Nephron progenitor cell (in vitro differentiated cells): ENCODE measurements around the gene EPSTI1.

Source experiments
- DNase-seq: peaks from one replicate; pipeline ENCODE4 v3.0.0; 2021
- H3K27ac Mint-ChIP-seq: 2 replicates; pipeline ENCODE4 v1.8.0; 2021; ENCODE audit warnings: mild to moderate bottlenecking, moderate library complexity, mixed read lengths
- H3K27me3 Mint-ChIP-seq: 2 replicates; pipeline ENCODE4 v1.8.0; 2021; ENCODE audit warnings: mild to moderate bottlenecking, low read depth, mixed read lengths; ENCODE audit not compliant: poor library complexity
- H3K36me3 Mint-ChIP-seq: 2 replicates; pipeline ENCODE4 v1.8.0; 2021; ENCODE audit warnings: low read depth, mixed read lengths
- H3K4me1 Mint-ChIP-seq: 2 replicates; pipeline ENCODE4 v1.8.0; 2021; ENCODE audit warnings: mixed read lengths
- H3K4me3 Mint-ChIP-seq: 2 replicates; pipeline ENCODE4 v1.8.0; 2021; ENCODE audit warnings: mild to moderate bottlenecking, moderate library complexity, mixed read lengths
- H3K9me3 Mint-ChIP-seq: 2 replicates; pipeline ENCODE4 v1.8.0; 2021; ENCODE audit warnings: mild to moderate bottlenecking, moderate library complexity, mixed read lengths
- TF ChIP-seq, protein P1 (sequence below): fragments of 200-600 bp; sonication (generic); IDR thresholded peaks from 2 replicates; pipeline ENCODE4 v1.5.0; 2021; ENCODE audit warnings: antibody characterized with exemption

Gene EPSTI1

DNA sequence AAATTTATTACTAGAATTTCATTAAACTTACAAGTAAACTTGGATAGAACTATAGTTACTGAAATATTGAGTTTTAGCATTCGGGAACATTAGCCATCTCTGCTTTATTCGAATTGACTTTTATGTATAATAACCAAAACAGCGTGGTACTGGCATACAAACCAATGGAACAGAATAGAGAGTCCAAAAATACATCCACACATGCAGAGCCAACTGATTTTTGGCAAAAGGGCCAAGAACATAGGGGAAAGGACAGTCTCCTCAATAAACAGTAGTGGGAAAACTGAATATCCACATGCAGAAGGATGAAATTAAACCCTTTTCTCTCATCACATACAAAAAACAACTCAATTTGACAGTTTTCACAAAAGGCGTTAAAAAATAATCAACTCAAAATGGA, 84.3 kb downstream of the EPSTI1 start:
- no peak overlapping the region for H3K27ac Mint-ChIP-seq
- no peaks in the 10 kb centered on the region for H3K36me3 Mint-ChIP-seq
- H3K9me3 Mint-ChIP-seq: no peaks in the 10 kb centered on the region
- TF ChIP-seq, protein P1, sequence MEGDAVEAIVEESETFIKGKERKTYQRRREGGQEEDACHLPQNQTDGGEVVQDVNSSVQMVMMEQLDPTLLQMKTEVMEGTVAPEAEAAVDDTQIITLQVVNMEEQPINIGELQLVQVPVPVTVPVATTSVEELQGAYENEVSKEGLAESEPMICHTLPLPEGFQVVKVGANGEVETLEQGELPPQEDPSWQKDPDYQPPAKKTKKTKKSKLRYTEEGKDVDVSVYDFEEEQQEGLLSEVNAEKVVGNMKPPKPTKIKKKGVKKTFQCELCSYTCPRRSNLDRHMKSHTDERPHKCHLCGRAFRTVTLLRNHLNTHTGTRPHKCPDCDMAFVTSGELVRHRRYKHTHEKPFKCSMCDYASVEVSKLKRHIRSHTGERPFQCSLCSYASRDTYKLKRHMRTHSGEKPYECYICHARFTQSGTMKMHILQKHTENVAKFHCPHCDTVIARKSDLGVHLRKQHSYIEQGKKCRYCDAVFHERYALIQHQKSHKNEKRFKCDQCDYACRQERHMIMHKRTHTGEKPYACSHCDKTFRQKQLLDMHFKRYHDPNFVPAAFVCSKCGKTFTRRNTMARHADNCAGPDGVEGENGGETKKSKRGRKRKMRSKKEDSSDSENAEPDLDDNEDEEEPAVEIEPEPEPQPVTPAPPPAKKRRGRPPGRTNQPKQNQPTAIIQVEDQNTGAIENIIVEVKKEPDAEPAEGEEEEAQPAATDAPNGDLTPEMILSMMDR: no peak
- DNase-seq: no peak
- peaks cover 27% of the 10 kb centered on the region for H3K4me1 Mint-ChIP-seq
- H3K4me3 Mint-ChIP-seq: no peak overlapping the region
- H3K27me3 Mint-ChIP-seq: peaks cover 2% of the 10 kb centered on the region

DNA sequence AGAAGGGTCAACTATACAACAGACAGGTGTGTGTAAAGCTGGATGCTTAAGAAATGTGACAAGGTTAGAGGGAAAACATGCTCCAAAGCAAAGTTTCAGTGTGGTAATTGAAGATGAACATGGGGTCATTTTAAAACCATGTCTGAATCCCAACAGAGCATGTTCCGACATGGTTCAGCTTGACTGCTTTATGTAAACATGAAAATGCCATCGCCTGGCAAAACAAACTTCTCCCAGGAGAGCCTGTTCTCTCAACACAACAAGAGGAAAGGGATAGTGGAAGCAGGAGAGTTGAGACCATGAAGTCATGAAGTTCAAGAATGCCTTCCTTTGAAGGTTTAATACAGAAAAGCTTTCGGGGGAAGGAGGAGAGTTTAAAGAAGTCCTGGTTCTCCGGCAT, 85.8 kb downstream of the EPSTI1 start:
- Mint-ChIP-seq H3K9me3 (no peaks in the 10 kb centered on the region), H3K27me3 (peaks cover 2% of the 10 kb centered on the region), H3K36me3 (no peaks in the 10 kb centered on the region), H3K4me3 (peak overlapping the region; percentile 47), H3K27ac (peak overlapping the region; percentile 79), H3K4me1 (peaks cover 27% of the 10 kb centered on the region)
- DNase-seq: peak; percentile 16
- TF ChIP-seq, protein P1: no peak

DNA sequence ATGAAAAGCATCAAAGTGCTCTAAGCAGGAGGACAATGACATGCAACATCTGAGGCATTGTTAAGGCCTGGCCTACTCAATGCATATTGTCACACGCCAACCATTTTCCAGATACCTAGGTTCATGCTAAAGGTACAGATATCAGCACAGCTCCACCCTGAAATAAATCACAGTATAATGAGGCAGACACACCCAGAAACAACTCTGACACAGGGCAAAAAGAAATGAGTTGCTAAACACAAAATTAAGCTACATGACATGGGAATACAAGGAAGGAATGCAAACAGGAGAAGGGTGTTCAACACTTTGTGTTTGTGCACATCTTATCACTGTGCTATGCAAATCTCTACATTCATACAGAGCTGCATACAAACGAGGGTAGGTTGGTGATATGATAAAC, 86.5 kb downstream of the EPSTI1 start:
- Mint-ChIP-seq H3K4me3 (no peak overlapping the region), H3K27ac (no peak overlapping the region), H3K4me1 (peaks cover 27% of the 10 kb centered on the region), H3K36me3 (no peaks in the 10 kb centered on the region), H3K27me3 (peaks cover 2% of the 10 kb centered on the region), H3K9me3 (no peaks in the 10 kb centered on the region)
- DNase-seq: no peak
- TF ChIP-seq, protein P1: no peak

DNA sequence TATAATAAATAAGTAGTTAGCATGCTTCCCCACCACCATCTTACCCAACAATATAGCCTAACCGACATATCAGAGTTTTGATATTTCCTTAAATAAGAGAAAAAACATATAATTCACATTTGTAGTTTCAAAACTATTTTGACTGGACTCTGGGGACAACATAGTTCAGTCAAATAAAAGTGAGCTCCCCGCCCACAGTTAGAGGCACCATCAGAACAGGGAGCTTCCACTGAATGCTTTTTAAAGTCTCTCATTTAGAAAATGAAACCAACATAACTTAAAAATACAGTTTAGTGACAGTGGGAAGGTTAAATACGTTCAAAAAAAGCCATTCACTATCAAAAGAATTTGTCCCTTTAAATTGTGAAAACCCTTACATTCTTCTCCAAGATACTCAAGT, 92.8 kb downstream of the EPSTI1 start:
- no peaks in the 10 kb centered on the region for H3K9me3 Mint-ChIP-seq
- H3K4me3 Mint-ChIP-seq: no peak overlapping the region
- DNase-seq: no peak
- H3K36me3 Mint-ChIP-seq: no peaks in the 10 kb centered on the region
- no peaks in the 10 kb centered on the region for H3K4me1 Mint-ChIP-seq
- TF ChIP-seq, protein P1: no peak
- peaks cover 2% of the 10 kb centered on the region for H3K27me3 Mint-ChIP-seq
- H3K27ac Mint-ChIP-seq: no peak overlapping the region

DNA sequence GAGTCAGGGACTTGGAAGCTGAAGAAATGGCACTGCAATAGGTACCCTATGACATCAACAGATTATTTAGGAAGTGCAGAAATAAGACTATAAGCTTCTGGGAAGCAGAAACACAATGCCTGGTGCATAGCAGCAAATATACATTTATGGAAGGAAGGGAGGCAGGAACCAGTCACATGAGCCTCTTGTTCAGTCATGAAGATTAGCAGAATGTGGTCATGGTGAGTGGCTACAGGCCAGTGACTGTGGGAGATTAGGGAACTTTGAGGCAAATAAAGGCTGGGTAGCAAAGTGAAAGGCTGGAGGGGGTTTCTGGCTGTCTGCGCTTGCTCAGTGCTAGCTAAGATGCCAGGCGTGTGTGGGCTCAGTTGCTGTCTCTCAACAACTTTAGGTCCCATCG, 96.3 kb downstream of the EPSTI1 start:
- Mint-ChIP-seq H3K27ac (no peak overlapping the region), H3K27me3 (no peaks in the 10 kb centered on the region), H3K4me3 (no peak overlapping the region), H3K9me3 (no peaks in the 10 kb centered on the region), H3K36me3 (no peaks in the 10 kb centered on the region), H3K4me1 (no peaks in the 10 kb centered on the region)
- no peak for DNase-seq
- TF ChIP-seq, protein P1: no peak

DNA sequence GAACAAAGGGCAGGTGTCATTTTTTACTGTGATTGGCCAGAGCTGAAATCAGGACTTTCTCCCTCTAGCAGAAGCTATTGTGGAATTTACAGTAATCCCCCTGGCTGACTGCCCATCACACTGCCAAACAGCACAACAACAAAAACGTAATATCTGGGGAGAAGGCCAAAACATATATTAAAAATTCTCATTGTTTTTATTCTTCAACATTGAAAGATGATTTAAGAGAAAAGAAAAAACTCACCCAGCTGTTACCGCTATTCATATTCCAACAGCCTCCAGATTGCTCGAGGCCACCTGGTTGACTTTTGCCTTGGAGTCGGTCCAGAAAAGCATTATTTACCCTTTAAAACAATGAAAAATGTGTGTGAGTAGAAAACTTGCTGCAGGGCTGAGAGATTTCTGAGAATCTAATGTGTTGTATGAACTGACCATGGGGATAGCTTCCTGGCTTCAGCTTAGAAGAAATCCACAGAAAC, 97.2 kb downstream of the EPSTI1 start:
- H3K27ac Mint-ChIP-seq: no peak overlapping the region
- H3K36me3 Mint-ChIP-seq: no peaks in the 10 kb centered on the region
- DNase-seq: no peak
- H3K9me3 Mint-ChIP-seq: no peaks in the 10 kb centered on the region
- no peak overlapping the region for H3K4me3 Mint-ChIP-seq
- TF ChIP-seq, protein P1: no peak
- H3K4me1 Mint-ChIP-seq: no peaks in the 10 kb centered on the region
- H3K27me3 Mint-ChIP-seq: no peaks in the 10 kb centered on the region
